ENCODE results near the gene KIF25.

GRCh38 chr6:167990016-167990945, 7.2 kb upstream of the KIF25 start:
- TF ChIP-seq CTCF (IDR thresholded peaks at IDR 0.05) (no peak), POLR2A (IDR thresholded peaks at IDR 0.05) (no peak)

Data from heart left ventricle (tissue), 13 donors.